K562 (cell line): ENCODE data around the gene CCNB1IP1. TPM values are rescaled to one million over a fixed set of nuclear protein-coding genes. Genes with fewer than 3 reads are reported as not detected.

Experiments used
- ATF1 ChIP-seq, 2 experiments: fragments of 450-650 bp in 1 of 2; IDR thresholded peaks; 2 replicates each; pipeline ENCODE4 v1.6.1; 2016; ENCODE audit warnings: missing compliant biosample characterization in 1 of 2, missing genetic modification characterization in 1 of 2
- CEBPB ChIP-seq: fragments of 450-650 bp; IDR thresholded peaks from 2 replicates; pipeline ENCODE4 v1.6.1; 2016; ENCODE audit warnings: missing genetic modification characterization, missing compliant biosample characterization
- CHD2 ChIP-seq: IDR thresholded peaks from 2 replicates; pipeline ENCODE4 v1.6.1; 2011; ENCODE audit warnings: low read depth, low read length
- CSDE1 ChIP-seq, 2 experiments: fragments of 450-650 bp; IDR thresholded peaks; 2 replicates each; pipeline ENCODE4 v1.6.1; 2016; ENCODE audit warnings: mild to moderate bottlenecking in 1 of 2
- E2F6 ChIP-seq, 2 experiments: IDR thresholded peaks; 2 replicates each; pipeline ENCODE4 v1.6.1; 2011; ENCODE audit warnings: borderline replicate concordance in 1 of 2, control low read depth in 1 of 2, low read depth in 1 of 2, low read length in 1 of 2, mild to moderate bottlenecking in 1 of 2, mixed read lengths in 1 of 2, moderate library complexity in 1 of 2; ENCODE audit not compliant: insufficient read depth in 1 of 2, insufficient read length in 1 of 2, poor library complexity in 1 of 2, severe bottlenecking in 1 of 2; ENCODE audit errors: extremely low read depth in 1 of 2
- E2F8 ChIP-seq: fragments of 450-650 bp; IDR thresholded peaks from 2 replicates; pipeline ENCODE4 v1.7.1; 2018; ENCODE audit warnings: mild to moderate bottlenecking, low read depth; ENCODE audit not compliant: partially characterized antibody
- ESRRA ChIP-seq: fragments of 450-650 bp; IDR thresholded peaks from 2 replicates; pipeline ENCODE4 v1.6.1; 2014; ENCODE audit warnings: low read depth, mild to moderate bottlenecking, moderate library complexity, borderline replicate concordance
- JUN ChIP-seq, 2 experiments: sonication (generic) in 1 of 2; formaldehyde crosslinking in 1 of 2; IDR thresholded peaks; 2 replicates each; pipeline versions ENCODE4 v1.6.1 to v1.8.0; 2012 to 2022; ENCODE audit warnings: borderline replicate concordance in 2 of 2, mild to moderate bottlenecking in 2 of 2, improper control_type of control experiment in 1 of 2, low read depth in 1 of 2, low read length in 1 of 2, missing genetic modification reagents in 1 of 2
- MTA1 ChIP-seq: fragments of 450-650 bp; IDR thresholded peaks from 2 replicates; pipeline ENCODE4 v1.6.1; 2017; ENCODE audit warnings: borderline replicate concordance
- NKRF ChIP-seq: fragments of 450-650 bp; IDR thresholded peaks from 2 replicates; pipeline ENCODE4 v1.6.1; 2016; ENCODE audit warnings: borderline replicate concordance
- SMC3 ChIP-seq: conservative IDR thresholded peaks from 2 replicates; pipeline ENCODE4 v1.6.1; 2011; ENCODE audit warnings: low read depth, low read length, improper control_type of control experiment; ENCODE audit not compliant: insufficient read depth
- TAF15 ChIP-seq: fragments of 200-400 bp; formaldehyde crosslinking; IDR thresholded peaks from 2 replicates; pipeline ENCODE4 v1.6.1; 2017; ENCODE audit warnings: mild to moderate bottlenecking, low read depth, low read length, moderate library complexity
- TEAD4 ChIP-seq, 2 experiments: sonication (generic) in 1 of 2; formaldehyde crosslinking in 1 of 2; IDR thresholded peaks; 2 replicates each; pipeline versions ENCODE4 v1.6.1 to v1.8.0; 2012 to 2022; ENCODE audit warnings: borderline replicate concordance in 1 of 2, inconsistent platforms in 1 of 2, low read length in 1 of 2, mild to moderate bottlenecking in 1 of 2, missing genetic modification reagents in 1 of 2
- THRA ChIP-seq: fragments of 450-650 bp; IDR thresholded peaks from 2 replicates; pipeline ENCODE4 v1.6.1; 2017; ENCODE audit warnings: mild to moderate bottlenecking, moderate library complexity
- ZBTB9 ChIP-seq: fragments of 450-650 bp; formaldehyde crosslinking; IDR thresholded peaks from 2 replicates; pipeline ENCODE4 v1.4.0; 2020; ENCODE audit warnings: mild to moderate bottlenecking, moderate library complexity
- ZNF165 ChIP-seq: fragments of 250-450 bp; sonication (Bioruptor Pico); IDR thresholded peaks from 2 replicates; pipeline ENCODE4 v1.4.0; 2020; ENCODE audit warnings: borderline replicate concordance
- polyA plus RNA-seq, 8 experiments: library from polyadenylated mRNA; depleted of rRNA in 4 of 8; stranded (reverse) in 5 of 8; unstranded in 3 of 8; fragments of >200 nt; fragmentation: Nextera tagmentation in 2 of 8; fragmentation: Illumina TruSeq in 1 of 8; extraction: Ambion mirVana in 2 of 8; extraction: Trizol in 1 of 8; gene quantifications; 2 replicates each; pipeline versions ENCODE4 v1.2.1 to v1.2.3, GENCODE V29; 2011 to 2014; ENCODE audit warnings: inconsistent platforms in 1 of 8, missing spikeins in 1 of 8
- total RNA-seq, 7 experiments: library from RNA; depleted of rRNA in 6 of 7; stranded (reverse); fragments of >200 nt in 6 of 7; fragmentation: Illumina TruSeq in 2 of 7; extraction: Trizol in 2 of 7; gene quantifications; 2 replicates each; pipeline versions ENCODE4 v1.2.1 to v1.2.3, GENCODE V29; 2011 to 2021; ENCODE audit warnings: low replicate concordance in 1 of 7

CCNB1IP1 gene
- total and polyA plus RNA-seq, 9 of the 15 experiments (the other 6 are each of a cell fraction or from before 2014, with no cell fraction given) = 51.8 to 152 (median 81.0) TPM

- no peak for TF ChIP-seq ZNF165
- TF ChIP-seq TEAD4 (IDR thresholded peaks at IDR 0.05; ENCODE audit: low read length) = peak; percentile 90
- no peak for TF ChIP-seq TEAD4 (CRISPR knock-in tag; IDR thresholded peaks at IDR 0.05; ENCODE audit: borderline replicate concordance)
- no peak for TF ChIP-seq TAF15
- peak; percentile 75 to 88 for TF ChIP-seq E2F6 (IDR thresholded peaks at IDR 0.05; ENCODE audit: borderline replicate concordance in 1 of 2, extremely low read depth in 1 of 2, insufficient read depth in 1 of 2, insufficient read length in 1 of 2, low read depth in 1 of 2, low read length in 1 of 2, poor library complexity in 1 of 2, severe bottlenecking in 1 of 2)
- TF ChIP-seq CHD2 = peak; percentile 94
- peak; percentile 72; the same call in 1 of the 2 replicates for TF ChIP-seq JUN (IDR thresholded peaks at IDR 0.05; ENCODE audit: borderline replicate concordance, low read depth, low read length)
- TF ChIP-seq JUN (CRISPR knock-in tag; IDR thresholded peaks at IDR 0.05; ENCODE audit: borderline replicate concordance) = no peak
- TF ChIP-seq ATF1 (CRISPR knock-in tag; IDR thresholded peaks at IDR 0.05) = peak; percentile 76
- peak; percentile 98 for TF ChIP-seq ATF1 (tag; IDR thresholded peaks at IDR 0.05)
- TF ChIP-seq SMC3 = no peak
- TF ChIP-seq THRA = no peak
- peak; percentile 66 for TF ChIP-seq ESRRA
- no peak for TF ChIP-seq CSDE1 (IDR thresholded peaks at IDR 0.05)
- TF ChIP-seq NKRF = peak; percentile 42; the same call in 1 of the 2 replicates
- TF ChIP-seq MTA1 = peak; percentile 94
- peak; percentile 52 for TF ChIP-seq E2F8
- TF ChIP-seq CEBPB (tag) = no peak
- no peak for TF ChIP-seq ZBTB9 (CRISPR knock-in tag)
Observed at GRCh38 chr14:20343092-20343861, 10.2 kb upstream of the CCNB1IP1 start, which contains the start of gene PARP2 (continued).
